GM13977 (cell line): ENCODE measurements around the gene TGFB2.

Experiments used
- DNase-seq: peaks from one replicate; pipeline ENCODE4 v3.0.0; 2012; ENCODE audit warnings: low spot score
- CTCF ChIP-seq: IDR thresholded peaks from 2 replicates; pipeline ENCODE4 v1.5.1; 2012; ENCODE audit warnings: mild to moderate bottlenecking, control low read depth; ENCODE audit not compliant: insufficient read depth; ENCODE audit errors: extremely low read depth, missing control alignments
- in situ Hi-C: fragments of 300-500 bp; cut with MboI; formaldehyde crosslinking; loops from one replicate; pipeline ENCODE4 v1.12.0; 2022; ENCODE audit warnings: low sequenced_read_pairs, low pct_unique_long_range_greater_than_20kb, mixed read lengths, inconsistent platforms; ENCODE audit not compliant: unreplicated experiment

Gene TGFB2

GRCh38 chr1:218433744-218434143, 88.6 kb downstream of the TGFB2 start:
- no peak for DNase-seq
- no peak for TF ChIP-seq CTCF
- in situ Hi-C loops = no loop called here

- no peak for DNase-seq
- in situ Hi-C loops = no loop called here
- TF ChIP-seq CTCF = no peak
Measured at GRCh38 chr1:218435528-218435927, 90.4 kb downstream of the TGFB2 start.

- in situ Hi-C loops = no loop called here
- no peak for DNase-seq
- no peak for TF ChIP-seq CTCF
Measured at GRCh38 chr1:218436346-218436745, 91.2 kb downstream of the TGFB2 start.

- no peak for TF ChIP-seq CTCF
- in situ Hi-C loops = no loop called here
- no peak for DNase-seq
Measured at GRCh38 chr1:218436997-218437396, 91.9 kb downstream of the TGFB2 start.

- TF ChIP-seq CTCF = no peak
- DNase-seq = no peak
- in situ Hi-C loops = no loop called here
Measured at GRCh38 chr1:218439541-218440295, 94.6 kb downstream of the TGFB2 start.

- in situ Hi-C loops = no loop called here
- no peak for TF ChIP-seq CTCF
- DNase-seq = no peak
Measured at GRCh38 chr1:218443255-218443654, 98.1 kb downstream of the TGFB2 start.
